ENCODE data around the gene ATP6V1B1.

ATP6V1B1 gene

DNA sequence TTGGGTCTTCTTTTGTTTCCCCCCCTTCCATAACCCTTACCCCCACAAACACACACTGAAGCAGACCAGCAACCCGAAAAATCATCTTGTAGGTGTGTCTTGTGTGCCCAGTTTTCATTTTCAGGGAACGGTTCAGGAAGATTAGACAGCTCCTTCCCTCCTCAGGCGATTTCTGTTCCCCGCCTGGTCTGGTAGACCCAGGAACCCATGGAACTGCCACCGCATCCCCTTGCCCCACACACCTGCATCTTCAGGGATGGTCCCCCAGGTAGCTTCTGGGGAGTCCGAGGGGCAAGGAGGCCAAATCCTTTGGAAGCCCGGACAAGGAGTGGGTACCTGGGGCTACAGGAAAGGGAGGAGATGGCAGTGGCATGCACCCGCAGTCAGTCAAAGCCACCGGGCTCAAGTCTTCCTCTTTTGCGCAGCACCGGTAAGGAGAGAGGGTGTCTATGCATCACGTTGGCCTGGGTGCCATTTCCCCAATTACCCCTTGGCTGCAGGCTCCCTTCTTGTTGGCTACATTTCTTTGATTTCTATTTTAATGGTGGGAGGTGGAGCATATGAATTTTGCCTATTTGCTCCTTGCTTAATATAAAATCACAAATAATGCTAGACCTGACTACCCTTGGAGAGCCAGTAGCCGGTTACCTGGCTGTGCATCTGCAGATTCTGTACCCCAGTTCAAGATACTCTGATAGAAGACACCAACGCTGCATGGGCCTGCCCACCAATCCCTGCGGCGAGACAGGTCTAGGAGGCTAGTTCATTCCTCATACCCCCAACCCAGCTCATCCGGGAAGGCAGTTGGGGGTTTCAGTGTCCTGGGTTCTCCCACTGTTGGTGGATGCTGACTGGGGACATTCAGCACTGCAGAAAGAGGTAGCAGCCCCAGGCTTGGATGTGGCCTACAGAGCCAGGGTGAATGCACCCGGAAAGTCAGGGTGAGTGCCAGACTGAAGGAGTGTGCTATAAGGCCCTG lies 30.0 kb upstream of the ATP6V1B1 start:
- Mint-ChIP-seq H3K27ac (no peak overlapping the region), H3K36me3 (ENCODE audit: low read depth) (no peaks in the 10 kb centered on the region), H3K4me3 (no peak overlapping the region), H3K9me3 (no peaks in the 10 kb centered on the region), H3K4me1 (ENCODE audit: low read depth) (peaks cover 51% of the 10 kb centered on the region), H3K27me3 (peaks cover 79% of the 10 kb centered on the region)
- intact Hi-C loops (cut with micrococcal nuclease), result no loop called here

DNA sequence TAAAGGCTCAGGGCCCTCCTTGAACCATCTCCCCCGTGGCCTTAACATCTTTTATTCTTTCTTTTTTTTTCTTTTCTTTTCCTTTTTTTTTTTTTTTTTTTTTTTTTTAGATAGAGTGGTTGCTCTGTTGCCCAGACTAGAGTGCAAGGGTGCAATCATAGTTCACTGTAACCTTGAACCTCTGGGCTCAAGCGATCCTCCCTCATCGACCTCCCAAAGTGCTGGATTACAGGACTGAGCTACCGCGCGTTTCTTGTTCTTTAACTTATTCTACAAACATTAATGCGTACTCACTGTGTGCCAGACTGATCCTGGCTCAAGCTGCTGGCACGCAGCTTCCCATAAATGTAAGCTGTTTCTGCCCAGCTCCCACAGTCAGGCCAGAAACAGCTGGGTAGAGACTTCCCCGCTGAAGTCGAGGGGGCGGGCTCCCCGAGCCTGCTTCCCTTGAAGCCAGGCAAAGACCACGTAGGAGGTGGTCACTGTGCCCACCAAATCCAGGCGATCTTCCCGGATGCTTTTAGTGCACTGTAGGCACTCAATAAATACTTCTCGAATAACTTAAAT lies 29.2 kb upstream of the ATP6V1B1 start:
- Mint-ChIP-seq H3K4me1 (ENCODE audit: low read depth) (peaks cover 43% of the 10 kb centered on the region), H3K27ac (no peak overlapping the region), H3K36me3 (ENCODE audit: low read depth) (no peaks in the 10 kb centered on the region), H3K27me3 (peaks cover 77% of the 10 kb centered on the region), H3K9me3 (no peaks in the 10 kb centered on the region), H3K4me3 (peak overlapping the region; percentile 76)
- intact Hi-C loops (cut with micrococcal nuclease), result no loop called here

DNA sequence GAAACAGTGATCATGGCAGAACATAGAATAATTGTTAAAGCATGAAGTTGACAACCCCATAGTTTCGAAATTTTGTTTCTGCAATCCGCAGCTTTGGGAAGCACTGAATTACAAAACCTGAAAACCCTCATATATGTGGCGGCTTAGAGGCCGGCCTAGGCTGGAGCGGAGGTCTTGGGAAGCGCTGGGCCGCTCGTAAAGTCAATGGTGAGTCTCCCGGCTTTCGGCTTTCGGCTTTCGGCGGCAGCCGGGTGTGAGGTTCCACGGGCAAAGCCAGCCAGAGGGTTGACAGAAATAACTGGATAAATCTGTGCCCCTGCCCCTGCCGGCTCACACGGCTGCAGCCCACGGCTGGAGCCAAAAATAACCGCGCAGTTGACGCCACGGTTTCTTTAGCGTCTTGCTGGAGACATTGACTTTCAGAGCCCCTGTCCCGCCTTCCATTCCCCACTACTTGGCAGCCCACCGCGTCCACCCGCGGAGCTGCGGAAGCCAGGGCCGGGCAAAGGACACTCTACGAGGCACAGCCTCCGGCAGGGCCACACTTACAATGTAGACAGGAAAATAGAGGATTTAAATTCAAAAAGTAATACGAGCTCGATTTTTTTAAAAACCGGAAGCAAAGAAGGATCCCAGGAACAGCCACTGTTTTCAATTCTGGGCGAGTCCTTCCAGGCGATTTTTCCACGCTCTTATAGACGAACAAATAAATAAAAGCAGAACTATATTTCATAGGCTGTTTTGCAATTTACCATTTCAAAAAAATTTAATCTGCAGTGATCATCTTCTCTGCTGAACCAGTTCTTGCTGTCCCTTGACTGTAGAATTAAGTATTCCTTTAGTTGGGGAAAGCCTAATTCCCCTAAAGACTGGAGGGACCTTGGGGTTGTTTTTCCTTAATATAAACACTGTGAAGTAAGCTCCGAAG lies 28.3 kb upstream of the ATP6V1B1 start:
- H3K27me3 Mint-ChIP-seq, result peaks cover 75% of the 10 kb centered on the region
- H3K9me3 Mint-ChIP-seq, result no peaks in the 10 kb centered on the region
- peak overlapping the region; percentile 44 for H3K27ac Mint-ChIP-seq
- intact Hi-C loops (cut with micrococcal nuclease), result no loop called here
- peak overlapping the region; percentile 76 for H3K4me3 Mint-ChIP-seq
- H3K4me1 Mint-ChIP-seq (ENCODE audit: low read depth), result peaks cover 37% of the 10 kb centered on the region
- H3K36me3 Mint-ChIP-seq (ENCODE audit: low read depth), result no peaks in the 10 kb centered on the region

DNA sequence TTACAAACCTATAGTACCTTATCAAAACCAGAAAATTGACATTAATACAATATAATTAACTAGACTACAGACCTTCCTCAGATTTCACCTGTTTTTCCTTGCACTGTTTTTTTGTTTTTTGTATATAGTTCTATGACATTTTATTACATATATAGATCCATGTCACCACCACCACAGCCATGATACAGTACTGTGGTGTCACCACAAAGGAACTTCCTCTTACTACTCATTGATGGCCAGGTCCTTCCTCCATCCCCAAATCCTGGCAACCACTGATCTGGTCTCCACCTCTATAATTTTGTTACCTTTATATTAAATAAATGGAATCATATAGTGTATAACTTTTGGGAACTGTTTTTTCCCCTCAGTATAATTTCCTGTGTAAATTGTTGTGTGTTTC lies 19.4 kb upstream of the ATP6V1B1 start:
- intact Hi-C loops (cut with micrococcal nuclease), result no loop called here
- Mint-ChIP-seq H3K27me3 (peaks cover 63% of the 10 kb centered on the region), H3K36me3 (ENCODE audit: low read depth) (no peaks in the 10 kb centered on the region), H3K27ac (no peak overlapping the region), H3K4me3 (no peak overlapping the region), H3K4me1 (ENCODE audit: low read depth) (no peaks in the 10 kb centered on the region), H3K9me3 (no peaks in the 10 kb centered on the region)

DNA sequence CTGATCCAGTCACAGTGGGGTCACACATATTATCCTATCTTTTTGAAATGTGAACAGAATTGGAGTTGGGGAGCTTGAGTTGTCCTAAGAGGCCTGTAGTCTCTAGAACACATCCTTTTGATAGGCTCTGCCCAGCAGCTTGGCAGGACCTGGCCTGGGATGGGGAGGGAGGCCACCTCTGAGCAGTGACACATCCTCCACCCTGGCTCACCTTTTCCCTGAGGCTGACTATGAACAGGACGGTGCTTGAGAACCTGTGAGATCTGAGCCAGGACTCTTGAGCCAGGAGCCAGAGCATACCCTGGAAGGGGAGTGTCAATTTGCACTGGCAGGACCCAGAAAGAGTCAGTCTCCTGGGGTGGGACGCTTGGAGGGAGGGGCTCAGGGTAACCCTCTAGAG lies 17.7 kb upstream of the ATP6V1B1 start:
- Mint-ChIP-seq H3K36me3 (ENCODE audit: low read depth) (no peaks in the 10 kb centered on the region), H3K27me3 (peaks cover 56% of the 10 kb centered on the region), H3K4me1 (ENCODE audit: low read depth) (no peaks in the 10 kb centered on the region), H3K27ac (no peak overlapping the region), H3K9me3 (no peaks in the 10 kb centered on the region), H3K4me3 (no peak overlapping the region)
- intact Hi-C loops (cut with micrococcal nuclease), result no loop called here

DNA sequence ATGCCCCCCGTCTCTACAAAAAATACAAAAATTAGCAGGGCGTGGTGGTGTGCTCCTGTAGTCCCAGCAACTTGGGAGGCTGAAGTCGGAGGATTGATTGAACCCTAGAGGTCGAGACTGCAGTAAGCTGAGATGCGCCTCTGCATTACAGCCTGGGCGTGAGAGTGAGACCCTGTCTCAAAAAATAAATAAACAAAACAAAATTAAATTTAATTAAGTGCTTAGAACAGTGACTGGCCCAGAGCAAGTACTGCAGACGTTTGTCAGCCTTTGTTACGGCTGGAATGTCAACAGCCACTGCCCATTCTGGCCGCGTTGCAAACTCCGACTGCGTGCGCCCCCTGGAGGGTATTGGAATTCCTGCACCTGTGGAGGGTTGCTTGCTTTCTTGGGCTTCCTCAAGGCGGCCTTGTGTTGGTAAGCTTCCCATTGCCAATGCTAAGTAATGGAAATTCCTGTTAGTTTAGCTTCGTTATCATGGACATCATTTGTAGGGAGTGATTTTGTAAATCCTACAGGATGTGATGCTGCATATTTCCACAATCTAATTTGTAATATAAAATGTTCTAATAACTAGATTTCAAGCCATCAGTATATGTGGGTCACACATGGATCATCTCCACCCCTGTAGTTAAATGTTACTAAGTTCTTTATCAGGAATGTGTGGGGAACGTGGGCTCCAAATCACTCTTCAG lies 15.9 kb upstream of the ATP6V1B1 start:
- peaks cover 52% of the 10 kb centered on the region for H3K27me3 Mint-ChIP-seq
- no peaks in the 10 kb centered on the region for H3K36me3 Mint-ChIP-seq (ENCODE audit: low read depth)

DNA sequence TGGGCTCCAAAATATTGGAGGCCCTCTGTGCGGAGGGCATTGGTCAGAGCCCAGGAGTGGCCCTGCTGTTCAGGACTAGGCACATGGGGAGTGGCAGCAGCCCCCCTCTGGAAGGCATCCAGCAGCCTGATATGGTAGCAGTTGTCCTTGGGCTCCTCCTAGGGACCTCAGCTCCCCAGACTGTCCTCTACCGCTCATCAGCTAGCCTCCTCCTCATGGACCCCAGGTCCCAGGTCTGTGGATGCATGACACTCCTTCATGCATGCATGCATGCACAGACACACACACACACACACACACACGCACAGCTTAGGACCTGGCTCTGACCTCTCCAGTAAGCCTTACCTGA lies 15.4 kb upstream of the ATP6V1B1 start:
- no peaks in the 10 kb centered on the region for H3K4me1 Mint-ChIP-seq (ENCODE audit: low read depth)
- no peak overlapping the region for H3K27ac Mint-ChIP-seq
- no peaks in the 10 kb centered on the region for H3K9me3 Mint-ChIP-seq
- no peaks in the 10 kb centered on the region for H3K36me3 Mint-ChIP-seq (ENCODE audit: low read depth)
- no peak overlapping the region for H3K4me3 Mint-ChIP-seq
- intact Hi-C loops (cut with micrococcal nuclease), result loop anchor here (1.0 kb wide), 1 partner anchor 49 kb away; no protein-coding TSS in a partner anchor
- peaks cover 52% of the 10 kb centered on the region for H3K27me3 Mint-ChIP-seq

More for the DNA sequence above, 15.9 kb upstream of the ATP6V1B1 start:
- Mint-ChIP-seq H3K4me1 (ENCODE audit: low read depth) (no peaks in the 10 kb centered on the region), H3K27ac (no peak overlapping the region), H3K4me3 (no peak overlapping the region), H3K9me3 (no peaks in the 10 kb centered on the region)
- intact Hi-C loops (cut with micrococcal nuclease), result loop anchor here (1.0 kb wide), 2 partner anchors 49 to 131 kb away; no protein-coding TSS in a partner anchor

DNA sequence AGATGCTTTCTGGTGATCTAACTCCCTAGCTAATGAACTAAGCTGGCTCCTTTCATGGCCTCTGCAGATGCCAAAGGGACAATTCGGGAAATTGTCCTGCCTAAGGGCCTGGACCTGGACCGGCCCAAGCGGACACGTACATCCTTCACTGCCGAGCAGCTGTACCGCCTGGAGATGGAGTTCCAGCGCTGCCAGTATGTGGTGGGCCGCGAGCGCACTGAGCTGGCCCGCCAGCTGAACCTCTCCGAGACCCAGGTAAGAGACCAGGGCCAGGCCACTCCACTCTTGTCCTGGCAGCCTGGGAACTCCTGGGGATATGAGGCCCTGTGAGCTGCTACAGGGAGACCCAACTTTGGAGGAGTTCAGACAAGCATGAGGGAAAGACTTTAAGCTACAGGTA lies 14.7 kb upstream of the ATP6V1B1 start:
- H3K36me3 Mint-ChIP-seq (ENCODE audit: low read depth), result no peaks in the 10 kb centered on the region
- H3K9me3 Mint-ChIP-seq, result no peaks in the 10 kb centered on the region
- H3K27me3 Mint-ChIP-seq, result peaks cover 52% of the 10 kb centered on the region
- H3K27ac Mint-ChIP-seq, result no peak overlapping the region
- intact Hi-C loops (cut with micrococcal nuclease), result no loop called here
- no peak overlapping the region for H3K4me3 Mint-ChIP-seq
- H3K4me1 Mint-ChIP-seq (ENCODE audit: low read depth), result no peaks in the 10 kb centered on the region

DNA sequence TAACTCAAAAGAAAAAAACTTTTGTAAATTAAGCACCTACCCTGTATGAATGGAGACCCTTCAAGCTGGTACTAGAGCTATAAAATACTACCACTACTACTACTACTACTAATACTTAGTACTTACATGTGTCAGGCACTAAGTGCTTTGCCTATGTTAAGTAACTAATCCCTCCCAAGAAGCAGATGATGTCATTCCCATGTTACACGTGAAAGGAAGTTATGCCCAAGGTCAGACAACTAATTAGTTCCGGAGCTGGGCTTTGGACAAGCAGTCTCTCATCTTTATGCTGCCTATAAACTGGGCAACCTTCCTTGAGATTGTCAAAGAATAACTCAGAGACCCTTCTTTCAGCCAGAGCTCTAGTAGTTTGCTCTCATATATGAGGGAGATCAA lies 13.9 kb upstream of the ATP6V1B1 start:
- Mint-ChIP-seq H3K36me3 (ENCODE audit: low read depth) (no peaks in the 10 kb centered on the region), H3K4me3 (no peak overlapping the region), H3K9me3 (no peaks in the 10 kb centered on the region), H3K27me3 (peaks cover 52% of the 10 kb centered on the region), H3K27ac (no peak overlapping the region), H3K4me1 (ENCODE audit: low read depth) (no peaks in the 10 kb centered on the region)
- intact Hi-C loops (cut with micrococcal nuclease), result no loop called here

DNA sequence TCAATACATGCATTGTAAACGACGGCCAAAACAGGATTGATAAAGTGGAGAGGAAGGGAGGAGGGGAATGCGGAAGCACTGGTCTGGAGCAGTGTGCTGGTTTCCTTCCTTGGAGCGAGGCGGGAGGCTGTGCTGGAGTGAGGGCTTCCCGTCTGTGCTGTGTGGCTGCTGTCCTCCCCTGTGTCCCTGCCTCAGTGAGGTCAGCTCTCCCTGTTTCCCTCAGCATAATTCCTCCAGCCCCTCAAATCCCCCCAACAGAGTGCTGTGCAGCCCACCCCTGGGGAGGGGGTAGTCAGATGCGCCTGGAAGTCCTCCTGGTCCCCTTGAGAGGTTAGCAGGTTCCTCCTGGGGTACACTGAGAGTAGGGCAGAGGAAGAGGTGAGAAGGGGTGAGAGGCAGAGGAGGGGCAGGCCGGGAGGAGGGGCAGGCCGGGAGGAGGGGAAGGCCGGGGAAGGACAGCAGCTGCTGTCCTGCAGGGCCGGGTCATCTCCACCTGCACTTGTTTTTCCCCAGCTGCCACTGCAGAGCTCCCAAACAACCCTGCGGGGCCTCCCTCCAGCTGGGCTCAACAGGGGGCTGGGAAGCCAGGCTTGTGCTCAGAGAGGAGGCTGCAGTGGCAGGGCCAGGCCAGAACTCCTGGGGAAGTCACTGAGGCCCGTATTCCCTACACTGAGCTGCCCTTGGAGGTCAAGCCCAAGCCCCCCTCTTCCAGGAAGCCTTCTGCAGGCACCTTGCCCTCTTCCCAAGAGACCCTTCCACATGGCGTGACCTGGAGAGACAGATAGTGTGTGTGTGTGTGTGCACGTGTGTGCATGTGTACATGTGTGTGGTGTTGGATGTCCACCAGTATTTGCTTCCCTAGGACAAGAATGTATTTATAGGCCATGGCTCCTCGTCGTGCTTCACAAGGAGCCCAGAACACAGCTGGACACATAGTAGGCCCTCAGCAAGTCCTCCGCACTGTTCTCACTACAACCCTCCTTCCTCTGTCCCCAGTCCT lies 13.2 kb upstream of the ATP6V1B1 start:
- H3K27me3 Mint-ChIP-seq, result peaks cover 51% of the 10 kb centered on the region
- H3K36me3 Mint-ChIP-seq (ENCODE audit: low read depth), result no peaks in the 10 kb centered on the region
- no peaks in the 10 kb centered on the region for H3K9me3 Mint-ChIP-seq
- no peak overlapping the region for H3K27ac Mint-ChIP-seq
- no peak overlapping the region for H3K4me3 Mint-ChIP-seq
- intact Hi-C loops (cut with micrococcal nuclease), result no loop called here
- no peaks in the 10 kb centered on the region for H3K4me1 Mint-ChIP-seq (ENCODE audit: low read depth)

DNA sequence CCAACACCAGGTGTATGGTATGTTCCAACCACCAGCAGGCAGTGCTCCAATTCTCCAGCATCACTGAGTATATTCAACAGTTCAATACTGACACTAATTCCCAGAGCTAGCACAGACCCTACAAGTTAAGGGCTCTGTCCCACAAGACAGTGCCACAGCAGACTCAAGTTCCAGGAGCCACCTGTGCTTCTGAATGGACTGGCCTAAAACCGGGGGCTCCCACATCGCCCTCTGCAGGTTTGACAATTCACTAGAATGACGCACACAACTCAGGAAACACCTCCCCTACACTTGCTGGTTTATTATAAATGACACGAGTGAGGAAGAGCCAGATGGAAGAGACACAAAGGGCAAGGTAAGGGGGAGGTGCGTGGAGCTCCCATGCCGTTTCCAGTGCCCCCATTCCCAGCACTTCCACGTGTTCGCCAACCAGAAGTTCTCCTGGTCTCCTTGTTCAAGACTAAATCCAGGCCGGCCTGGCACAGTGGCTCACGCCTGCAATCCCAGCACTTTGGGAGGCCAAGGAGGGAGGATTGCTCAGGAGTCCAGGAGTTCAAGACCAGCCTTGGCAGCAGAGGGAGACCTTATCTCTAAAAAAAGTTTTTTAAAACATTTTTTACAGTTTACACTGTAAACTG lies 12.2 kb upstream of the ATP6V1B1 start:
- Mint-ChIP-seq H3K4me3 (no peak overlapping the region), H3K27me3 (peaks cover 49% of the 10 kb centered on the region), H3K36me3 (ENCODE audit: low read depth) (no peaks in the 10 kb centered on the region), H3K27ac (no peak overlapping the region), H3K9me3 (no peaks in the 10 kb centered on the region), H3K4me1 (ENCODE audit: low read depth) (no peaks in the 10 kb centered on the region)
- intact Hi-C loops (cut with micrococcal nuclease), result no loop called here

DNA sequence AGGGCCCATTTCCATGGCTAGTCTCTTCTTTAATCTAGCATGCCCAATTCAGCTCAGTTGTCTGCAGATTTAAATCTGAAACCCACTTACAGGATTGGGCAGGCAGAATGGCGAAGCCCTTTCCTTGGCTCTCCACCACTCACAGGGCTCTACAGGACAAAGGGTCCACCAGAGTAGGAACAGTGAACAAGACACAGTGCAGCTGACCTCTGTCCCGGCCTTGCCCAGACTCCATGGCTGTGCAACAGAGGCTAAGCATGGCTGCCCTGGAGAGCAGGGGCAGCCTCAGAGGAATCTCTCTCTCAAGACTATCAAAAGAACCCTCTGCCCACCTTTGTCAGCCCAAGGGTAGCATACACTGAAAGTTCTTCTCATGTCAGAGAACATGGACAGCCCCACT lies 9.7 kb upstream of the ATP6V1B1 start:
- Mint-ChIP-seq H3K27me3 (peaks cover 43% of the 10 kb centered on the region), H3K4me3 (no peak overlapping the region)
- intact Hi-C loops (cut with micrococcal nuclease), result no loop called here

More for the DNA sequence above, 9.7 kb upstream of the ATP6V1B1 start:
- Mint-ChIP-seq H3K9me3 (no peaks in the 10 kb centered on the region), H3K27ac (no peak overlapping the region), H3K36me3 (ENCODE audit: low read depth) (no peaks in the 10 kb centered on the region), H3K4me1 (ENCODE audit: low read depth) (no peaks in the 10 kb centered on the region)
